AG09309 (cell line): ENCODE results near the gene PRRG1.

Experiments used
- DNase-seq: peaks from one replicate; pipeline ENCODE4 v3.0.0-alpha.2; 2010; ENCODE audit warnings: low read depth
- H3K4me3 ChIP-seq: 2 replicates; pipeline ENCODE4 v1.5.1; 2011; ENCODE audit warnings: mild to moderate bottlenecking, low read depth, low read length, moderate library complexity; ENCODE audit not compliant: control insufficient read depth
- CTCF ChIP-seq: IDR thresholded peaks from 2 replicates; pipeline ENCODE4 v1.5.1; 2011; ENCODE audit warnings: mild to moderate bottlenecking, low read depth, low read length, inconsistent platforms; ENCODE audit not compliant: insufficient read depth, control insufficient read depth; ENCODE audit errors: missing control alignments

PRRG1 gene

GRCh38 chrX:37348971-37349220 is 268 bp upstream of the PRRG1 start:
- peak overlapping the region; percentile 46 for H3K4me3 ChIP-seq
- no peak for DNase-seq
- TF ChIP-seq CTCF: no peak

- peak overlapping the region; percentile 73 for H3K4me3 ChIP-seq
- no peak for DNase-seq
Measured at GRCh38 chrX:37350034-37350365, 836 bp downstream of the PRRG1 start.

GRCh38 chrX:37353646-37354045 is 4.5 kb downstream of the PRRG1 start:
- H3K4me3 ChIP-seq: no peak overlapping the region
- DNase-seq: no peak
- TF ChIP-seq CTCF: no peak

More at GRCh38 chrX:37350034-37350365, 836 bp downstream of the PRRG1 start:
- no peak for TF ChIP-seq CTCF

- TF ChIP-seq CTCF: no peak
- DNase-seq: no peak
- H3K4me3 ChIP-seq: no peak overlapping the region
Measured at GRCh38 chrX:37357436-37357835, 8.3 kb downstream of the PRRG1 start.

- H3K4me3 ChIP-seq: no peak overlapping the region
- TF ChIP-seq CTCF: no peak
- no peak for DNase-seq
Measured at GRCh38 chrX:37361596-37361995, 12.4 kb downstream of the PRRG1 start.

- H3K4me3 ChIP-seq: no peak overlapping the region
- no peak for DNase-seq
- no peak for TF ChIP-seq CTCF
Measured at GRCh38 chrX:37364666-37365065, 15.5 kb downstream of the PRRG1 start.

GRCh38 chrX:37367946-37368345 is 18.8 kb downstream of the PRRG1 start:
- TF ChIP-seq CTCF: no peak
- DNase-seq: no peak
- H3K4me3 ChIP-seq: no peak overlapping the region
